ENCODE results near the gene TMEM132E. TPM values are rescaled to one million over a fixed set of nuclear protein-coding genes. Genes with fewer than 3 reads are reported as not detected.

TMEM132E gene
- total RNA-seq, 1 donor, result not detected

DNA sequence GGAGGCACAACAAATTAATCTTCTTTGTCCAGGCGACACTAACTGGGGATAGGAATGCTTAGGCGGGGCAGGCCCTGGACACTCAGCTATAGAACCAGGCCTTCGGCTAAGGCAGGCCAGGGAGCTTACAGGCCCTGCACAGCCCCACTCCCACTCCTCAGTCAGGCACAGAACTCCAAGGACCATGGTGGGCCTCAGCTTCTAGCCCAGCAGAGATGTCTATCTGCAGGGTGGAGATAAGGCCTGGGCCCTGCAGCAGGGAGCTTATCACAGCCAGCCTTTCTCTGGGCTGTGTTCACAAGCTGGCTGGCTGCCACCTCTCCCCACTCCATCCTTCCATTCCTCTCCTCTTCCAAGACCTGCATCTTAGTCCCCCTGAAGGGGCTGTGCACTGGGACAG, 68.1 kb downstream of the TMEM132E start:
- no peak for DNase-seq (ENCODE audit: low read depth)
- TF ChIP-seq, protein P1, sequence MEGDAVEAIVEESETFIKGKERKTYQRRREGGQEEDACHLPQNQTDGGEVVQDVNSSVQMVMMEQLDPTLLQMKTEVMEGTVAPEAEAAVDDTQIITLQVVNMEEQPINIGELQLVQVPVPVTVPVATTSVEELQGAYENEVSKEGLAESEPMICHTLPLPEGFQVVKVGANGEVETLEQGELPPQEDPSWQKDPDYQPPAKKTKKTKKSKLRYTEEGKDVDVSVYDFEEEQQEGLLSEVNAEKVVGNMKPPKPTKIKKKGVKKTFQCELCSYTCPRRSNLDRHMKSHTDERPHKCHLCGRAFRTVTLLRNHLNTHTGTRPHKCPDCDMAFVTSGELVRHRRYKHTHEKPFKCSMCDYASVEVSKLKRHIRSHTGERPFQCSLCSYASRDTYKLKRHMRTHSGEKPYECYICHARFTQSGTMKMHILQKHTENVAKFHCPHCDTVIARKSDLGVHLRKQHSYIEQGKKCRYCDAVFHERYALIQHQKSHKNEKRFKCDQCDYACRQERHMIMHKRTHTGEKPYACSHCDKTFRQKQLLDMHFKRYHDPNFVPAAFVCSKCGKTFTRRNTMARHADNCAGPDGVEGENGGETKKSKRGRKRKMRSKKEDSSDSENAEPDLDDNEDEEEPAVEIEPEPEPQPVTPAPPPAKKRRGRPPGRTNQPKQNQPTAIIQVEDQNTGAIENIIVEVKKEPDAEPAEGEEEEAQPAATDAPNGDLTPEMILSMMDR (IDR thresholded peaks at IDR 0.05; ENCODE audit: insufficient read depth, low read depth, low read length), result no peak
- no peak overlapping the region for H3K4me3 ChIP-seq (ENCODE audit: low read depth, low read length)

DNA sequence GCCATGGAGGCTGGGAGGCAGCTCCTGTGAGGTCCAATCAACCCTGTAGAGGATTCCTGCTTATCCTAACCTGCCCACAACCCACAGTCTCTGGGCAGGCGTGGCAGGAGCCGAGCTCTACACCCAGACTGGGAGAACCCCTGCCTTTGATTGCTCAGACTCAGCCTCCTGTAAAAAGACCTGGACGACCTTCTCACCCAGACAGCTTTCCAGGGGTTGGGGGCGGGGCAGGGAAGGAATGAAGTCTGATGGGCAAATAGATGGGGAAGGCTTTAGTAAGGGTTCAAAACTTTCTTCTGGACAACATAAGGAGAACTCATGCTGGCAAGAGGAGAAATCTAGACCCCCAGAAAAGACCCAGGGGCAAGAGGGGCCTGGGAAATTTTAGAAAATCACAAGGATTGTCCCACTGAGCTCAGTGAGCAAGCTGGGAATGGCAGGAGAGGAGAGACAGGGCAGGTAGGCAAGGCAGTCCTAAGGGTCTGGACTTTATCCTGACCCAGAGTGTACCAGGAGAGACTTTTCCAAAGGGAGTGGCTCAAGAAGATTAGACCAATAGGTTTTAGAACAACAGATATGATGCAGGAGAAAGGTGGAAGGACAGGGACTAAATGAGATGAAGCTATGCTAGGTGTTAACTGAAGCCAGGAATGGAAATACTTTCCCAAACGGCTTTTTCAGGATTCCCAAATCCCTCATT, 70.8 kb downstream of the TMEM132E start:
- no peak for DNase-seq (ENCODE audit: low read depth)
- no peak overlapping the region for H3K4me3 ChIP-seq (ENCODE audit: low read depth, low read length)
- TF ChIP-seq, protein P1 (IDR thresholded peaks at IDR 0.05; ENCODE audit: insufficient read depth, low read depth, low read length), result no peak

GRCh38 chr17:34651402-34651811, 72.0 kb downstream of the TMEM132E start:
- no peak overlapping the region for H3K4me3 ChIP-seq (ENCODE audit: low read depth, low read length)
- no peak for DNase-seq (ENCODE audit: low read depth)
- TF ChIP-seq, protein P1 (IDR thresholded peaks at IDR 0.05; ENCODE audit: insufficient read depth, low read depth, low read length), result no peak

DNA sequence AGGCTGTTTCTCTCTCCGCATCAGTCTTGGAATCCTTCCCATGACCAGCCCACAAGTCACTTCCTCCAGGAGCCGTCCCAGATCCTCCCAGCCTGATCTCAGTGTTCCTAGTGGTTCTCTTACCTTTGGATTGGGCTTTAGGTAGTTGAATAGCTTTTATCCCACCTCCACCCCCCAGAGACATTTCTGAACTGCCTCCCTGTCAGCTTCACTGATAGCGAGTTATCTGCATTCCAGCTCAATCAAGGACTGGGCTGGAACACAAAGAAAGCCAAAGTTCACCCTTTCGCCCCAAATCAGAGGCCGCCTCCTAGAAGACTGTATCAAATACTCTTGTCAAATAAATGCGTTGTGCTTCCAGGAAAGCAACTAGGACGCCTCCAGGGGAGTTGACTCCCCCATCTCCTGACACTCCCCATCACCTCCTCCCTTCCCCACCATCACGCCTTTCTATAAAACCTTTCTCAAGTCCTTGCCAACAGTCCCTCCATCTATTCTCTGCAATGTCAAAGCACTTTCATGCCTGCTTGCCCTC, 72.7 kb downstream of the TMEM132E start:
- DNase-seq (ENCODE audit: low read depth), result no peak
- no peak overlapping the region for H3K4me3 ChIP-seq (ENCODE audit: low read depth, low read length)
- TF ChIP-seq, protein P1 (IDR thresholded peaks at IDR 0.05; ENCODE audit: insufficient read depth, low read depth, low read length), result no peak

DNA sequence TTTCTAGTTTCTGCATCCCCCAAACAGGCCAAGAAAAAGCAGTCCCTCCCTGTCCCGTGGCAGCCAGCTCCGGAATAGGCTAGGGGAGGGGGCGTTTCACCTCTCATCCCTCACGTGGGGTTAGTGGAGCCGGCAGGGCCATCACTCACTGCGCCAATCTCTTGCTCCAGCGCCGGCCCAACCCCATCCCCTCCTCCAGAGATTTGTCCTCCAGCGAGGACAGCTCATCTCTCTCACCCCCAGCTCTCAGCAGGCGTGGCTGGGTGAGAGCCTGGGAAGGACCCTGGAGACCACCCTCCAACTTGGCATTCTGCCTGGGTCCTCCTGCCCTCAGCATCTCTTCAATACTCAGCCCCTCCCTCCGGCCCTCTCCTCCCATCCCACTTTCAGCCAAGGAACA, 74.1 kb downstream of the TMEM132E start:
- DNase-seq (ENCODE audit: low read depth), result no peak
- TF ChIP-seq, protein P1 (IDR thresholded peaks at IDR 0.05; ENCODE audit: insufficient read depth, low read depth, low read length), result no peak
- no peak overlapping the region for H3K4me3 ChIP-seq (ENCODE audit: low read depth, low read length)

DNA sequence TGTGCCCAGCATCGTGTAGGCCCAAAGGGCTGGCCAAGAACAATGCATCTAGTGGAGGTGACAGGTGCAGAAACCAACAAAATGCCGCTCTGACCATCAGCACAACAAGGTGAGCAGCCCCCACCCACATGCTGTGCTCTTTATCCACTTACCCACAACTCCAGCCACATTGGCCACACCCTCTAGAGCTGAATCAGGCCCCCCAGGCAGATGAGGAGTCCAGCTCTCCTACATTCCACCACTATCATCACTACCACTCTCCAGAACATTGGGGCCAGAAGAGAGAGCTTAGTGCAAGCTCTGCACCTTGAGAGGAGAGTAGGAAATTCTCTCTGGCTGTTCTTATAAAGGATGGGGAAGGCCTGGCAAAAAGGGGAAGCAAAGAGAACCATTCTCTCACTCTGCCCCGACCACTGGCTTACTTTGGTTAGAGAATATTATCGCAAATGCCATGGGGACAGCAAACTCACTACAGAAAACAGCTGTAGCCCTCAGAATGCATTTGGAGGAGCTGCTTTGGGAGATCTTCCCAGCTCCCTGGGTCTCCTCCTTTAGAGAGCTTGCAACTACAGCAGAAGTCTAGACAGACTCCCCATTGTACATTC, 75.0 kb downstream of the TMEM132E start:
- DNase-seq (ENCODE audit: low read depth), result no peak
- TF ChIP-seq, protein P1 (IDR thresholded peaks at IDR 0.05; ENCODE audit: insufficient read depth, low read depth, low read length), result no peak
- no peak overlapping the region for H3K4me3 ChIP-seq (ENCODE audit: low read depth, low read length)

Measured in fibroblast of villous mesenchyme (primary cell).